GM12892 (cell line): ENCODE data around the gene ARG2.

Experiments
- POLR2A ChIP-seq: IDR thresholded peaks from 2 replicates; pipeline ENCODE4 v1.6.1; 2011; ENCODE audit warnings: low read depth, low read length, control low read depth
- POLR2AphosphoS5 ChIP-seq: IDR thresholded peaks from 2 replicates; pipeline ENCODE4 v1.6.1; 2011; ENCODE audit warnings: low read depth, low read length, control low read depth

DNA sequence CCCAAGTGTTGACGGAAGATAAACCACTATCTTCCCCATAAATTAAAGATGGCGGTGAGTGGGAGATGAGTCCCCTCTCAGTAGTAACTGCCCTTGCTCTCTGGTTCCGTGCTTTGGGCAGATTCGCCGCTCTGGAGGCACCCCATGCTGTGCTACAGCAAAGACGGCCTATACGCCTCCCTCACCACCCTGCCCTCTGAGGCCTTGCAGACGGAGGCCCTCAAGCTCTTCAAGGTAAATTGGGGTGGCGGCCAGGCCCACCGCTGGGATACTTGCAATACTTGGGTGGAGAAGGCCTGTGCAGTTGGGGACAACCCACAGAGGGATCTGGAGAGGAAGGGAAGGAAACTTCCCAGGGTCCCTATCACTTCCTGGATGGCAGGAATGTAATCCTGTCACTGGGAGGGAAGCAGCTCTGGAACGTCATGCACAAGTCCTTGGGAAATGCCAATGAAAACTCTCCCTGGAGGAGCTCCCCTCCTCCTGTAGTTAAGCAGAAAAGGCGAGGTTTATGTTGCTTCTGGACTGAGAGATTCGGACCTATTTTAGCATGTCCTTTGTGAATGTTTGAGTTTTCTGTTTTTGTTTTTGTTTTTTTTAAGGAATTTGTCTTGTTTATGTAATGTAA is 42.4 kb upstream of the ARG2 start:
- TF ChIP-seq POLR2A (no peak), POLR2AphosphoS5 (no peak)
